ENCODE measurements around the gene MFSD6L.

Gene MFSD6L

GRCh38 chr17:8776881-8777280, 22.3 kb downstream of the MFSD6L start:
- Histone ChIP-seq H3K27me3 (ENCODE audit: insufficient read depth, low read length) (no peaks in the 10 kb centered on the region), H3K79me2 (ENCODE audit: control insufficient read depth, insufficient read depth, low read length, poor library complexity) (no peaks in the 10 kb centered on the region), H4K12ac (ENCODE audit: low read depth, low read length) (no peak overlapping the region), H3K4me1 (ENCODE audit: control insufficient read depth in 1 of 2, insufficient read depth in 2 of 2, low read length in 2 of 2) (no peaks in the 10 kb centered on the region), H3K4ac (ENCODE audit: low read depth, low read length) (no peak overlapping the region), H3K9me3 (ENCODE audit: insufficient read depth, low read depth, low read length) (no peaks in the 10 kb centered on the region), H3K9ac (ENCODE audit: low read length) (no peak overlapping the region), H2AK5ac (ENCODE audit: low read length) (no peak overlapping the region), H3K36me3 (ENCODE audit: control insufficient read depth in 1 of 2, insufficient read depth in 2 of 2, low read length in 2 of 2) (no peaks in the 10 kb centered on the region), H3K27ac (ENCODE audit: low read depth, low read length) (no peak overlapping the region), H4K91ac (ENCODE audit: low read depth, low read length) (no peak overlapping the region), H4K8ac (ENCODE audit: low read depth, low read length) (no peak overlapping the region), H2BK5ac (ENCODE audit: low read depth, low read length, poor library complexity) (no peak overlapping the region), H3K79me1 (ENCODE audit: low read length) (peaks cover under 1% of the 10 kb centered on the region), H3K14ac (ENCODE audit: low read length) (no peak overlapping the region), H2BK12ac (ENCODE audit: low read length) (no peak overlapping the region), H3K23ac (ENCODE audit: low read length) (no peak overlapping the region), H2AFZ (ENCODE audit: insufficient read depth, low read length, poor library complexity) (no peak overlapping the region), H3K4me3 (ENCODE audit: low read depth, low read length) (no peak overlapping the region), H3K4me2 (ENCODE audit: low read length) (no peak overlapping the region), H2BK120ac (ENCODE audit: insufficient read depth, low read length, poor library complexity) (no peak overlapping the region), H3K18ac (ENCODE audit: low read length) (no peak overlapping the region)
- DNase-seq = no peak
- no CpG with 5 or more reads among the region's 1 CpG for WGBS (ENCODE audit: extremely low coverage, insufficient coverage, insufficient read length)

- no peaks in the 10 kb centered on the region for H3K79me2 ChIP-seq (ENCODE audit: control insufficient read depth, insufficient read depth, low read length, poor library complexity)
Observed at GRCh38 chr17:8776248-8776647, 22.9 kb downstream of the MFSD6L start.

GRCh38 chr17:8766731-8767130, 32.4 kb downstream of the MFSD6L start:
- Histone ChIP-seq H3K18ac (ENCODE audit: low read length) (no peak overlapping the region), H4K12ac (ENCODE audit: low read depth, low read length) (no peak overlapping the region), H3K9me3 (ENCODE audit: insufficient read depth, low read depth, low read length) (peaks cover 2% of the 10 kb centered on the region), H2BK120ac (ENCODE audit: insufficient read depth, low read length, poor library complexity) (no peak overlapping the region), H3K27me3 (ENCODE audit: insufficient read depth, low read length) (no peaks in the 10 kb centered on the region), H2BK5ac (ENCODE audit: low read depth, low read length, poor library complexity) (no peak overlapping the region), H3K14ac (ENCODE audit: low read length) (no peak overlapping the region), H2BK12ac (ENCODE audit: low read length) (no peak overlapping the region), H3K4ac (ENCODE audit: low read depth, low read length) (no peak overlapping the region), H4K91ac (ENCODE audit: low read depth, low read length) (no peak overlapping the region), H3K9ac (ENCODE audit: low read length) (no peak overlapping the region), H4K8ac (ENCODE audit: low read depth, low read length) (no peak overlapping the region), H3K79me1 (ENCODE audit: low read length) (no peaks in the 10 kb centered on the region), H3K27ac (ENCODE audit: low read depth, low read length) (no peak overlapping the region), H3K36me3 (ENCODE audit: control insufficient read depth in 1 of 2, insufficient read depth in 2 of 2, low read length in 2 of 2) (no peaks in the 10 kb centered on the region), H2AFZ (ENCODE audit: insufficient read depth, low read length, poor library complexity) (no peak overlapping the region), H2AK5ac (ENCODE audit: low read length) (no peak overlapping the region), H3K79me2 (ENCODE audit: control insufficient read depth, insufficient read depth, low read length, poor library complexity) (no peaks in the 10 kb centered on the region), H3K4me1 (ENCODE audit: control insufficient read depth in 1 of 2, insufficient read depth in 2 of 2, low read length in 2 of 2) (no peaks in the 10 kb centered on the region), H3K23ac (ENCODE audit: low read length) (no peak overlapping the region), H3K4me2 (ENCODE audit: low read length) (no peak overlapping the region), H3K4me3 (ENCODE audit: low read depth, low read length) (peak overlapping the region; percentile 36)
- no peak for DNase-seq
- no CpG with 5 or more reads among the region's 2 CpGs for WGBS (ENCODE audit: extremely low coverage, insufficient coverage, insufficient read length)

More at GRCh38 chr17:8776248-8776647, 22.9 kb downstream of the MFSD6L start:
- Histone ChIP-seq H3K4ac (ENCODE audit: low read depth, low read length) (no peak overlapping the region), H2BK12ac (ENCODE audit: low read length) (no peak overlapping the region), H2BK5ac (ENCODE audit: low read depth, low read length, poor library complexity) (no peak overlapping the region), H3K9me3 (ENCODE audit: insufficient read depth, low read depth, low read length) (no peaks in the 10 kb centered on the region), H2AFZ (ENCODE audit: insufficient read depth, low read length, poor library complexity) (no peak overlapping the region), H3K23ac (ENCODE audit: low read length) (no peak overlapping the region), H4K91ac (ENCODE audit: low read depth, low read length) (no peak overlapping the region), H3K9ac (ENCODE audit: low read length) (no peak overlapping the region), H3K4me1 (ENCODE audit: control insufficient read depth in 1 of 2, insufficient read depth in 2 of 2, low read length in 2 of 2) (no peaks in the 10 kb centered on the region), H3K79me1 (ENCODE audit: low read length) (no peaks in the 10 kb centered on the region), H3K4me2 (ENCODE audit: low read length) (no peak overlapping the region), H3K27me3 (ENCODE audit: insufficient read depth, low read length) (no peaks in the 10 kb centered on the region), H4K8ac (ENCODE audit: low read depth, low read length) (no peak overlapping the region), H3K27ac (ENCODE audit: low read depth, low read length) (no peak overlapping the region), H4K12ac (ENCODE audit: low read depth, low read length) (no peak overlapping the region), H2AK5ac (ENCODE audit: low read length) (no peak overlapping the region), H3K18ac (ENCODE audit: low read length) (no peak overlapping the region), H3K14ac (ENCODE audit: low read length) (no peak overlapping the region), H3K4me3 (ENCODE audit: low read depth, low read length) (no peak overlapping the region), H2BK120ac (ENCODE audit: insufficient read depth, low read length, poor library complexity) (no peak overlapping the region), H3K36me3 (ENCODE audit: control insufficient read depth in 1 of 2, insufficient read depth in 2 of 2, low read length in 2 of 2) (no peaks in the 10 kb centered on the region)
- DNase-seq = no peak

GRCh38 chr17:8762012-8762411, 37.2 kb downstream of the MFSD6L start:
- Histone ChIP-seq H2BK12ac (ENCODE audit: low read length) (no peak overlapping the region), H4K12ac (ENCODE audit: low read depth, low read length) (no peak overlapping the region), H3K79me2 (ENCODE audit: control insufficient read depth, insufficient read depth, low read length, poor library complexity) (no peaks in the 10 kb centered on the region), H3K36me3 (ENCODE audit: control insufficient read depth in 1 of 2, insufficient read depth in 2 of 2, low read length in 2 of 2) (no peaks in the 10 kb centered on the region), H3K9ac (ENCODE audit: low read length) (no peak overlapping the region), H3K18ac (ENCODE audit: low read length) (no peak overlapping the region), H2BK120ac (ENCODE audit: insufficient read depth, low read length, poor library complexity) (no peak overlapping the region), H3K4me1 (ENCODE audit: control insufficient read depth in 1 of 2, insufficient read depth in 2 of 2, low read length in 2 of 2) (no peaks in the 10 kb centered on the region), H3K27me3 (ENCODE audit: insufficient read depth, low read length) (no peaks in the 10 kb centered on the region), H3K4me2 (ENCODE audit: low read length) (no peak overlapping the region), H3K23ac (ENCODE audit: low read length) (no peak overlapping the region), H3K27ac (ENCODE audit: low read depth, low read length) (no peak overlapping the region), H2AFZ (ENCODE audit: insufficient read depth, low read length, poor library complexity) (no peak overlapping the region), H4K8ac (ENCODE audit: low read depth, low read length) (no peak overlapping the region), H4K91ac (ENCODE audit: low read depth, low read length) (no peak overlapping the region), H3K9me3 (ENCODE audit: insufficient read depth, low read depth, low read length) (peaks cover 2% of the 10 kb centered on the region), H2AK5ac (ENCODE audit: low read length) (no peak overlapping the region), H2BK5ac (ENCODE audit: low read depth, low read length, poor library complexity) (no peak overlapping the region), H3K4ac (ENCODE audit: low read depth, low read length) (no peak overlapping the region), H3K79me1 (ENCODE audit: low read length) (no peaks in the 10 kb centered on the region), H3K4me3 (ENCODE audit: low read depth, low read length) (no peak overlapping the region), H3K14ac (ENCODE audit: low read length) (no peak overlapping the region)
- no CpG with 5 or more reads among the region's 8 CpGs for WGBS (ENCODE audit: extremely low coverage, insufficient coverage, insufficient read length)
- no peak for DNase-seq
